A673 (cell line): ENCODE data around the gene PHF14. TPM values are rescaled to one million over a fixed set of nuclear protein-coding genes. Genes with fewer than 3 reads are reported as not detected.

Experiments used
- BruUV-seq: library from RNA; stranded (reverse); fragments of 400-500 nt; replicated peaks from 2 replicates; lab custom pipeline; 2021; lab: Mats Ljungman, UMichigan
- CTCF ChIA-PET: fragments of 300-600 bp; sonication (Branson Sonifier 250); formaldehyde crosslinking; loops from one replicate; lab custom pipeline; 2022; ENCODE audit warnings: antibody characterized with exemption; lab: Charles Lee
- POLR2A ChIA-PET: fragments of 300-600 bp; sonication (Branson Sonifier 250); formaldehyde crosslinking; loops from one replicate; lab custom pipeline; 2022; ENCODE audit warnings: antibody characterized with exemption; ENCODE audit not compliant: low non-redundant PET; lab: Charles Lee
- DNase-seq: peaks from one replicate; pipeline ENCODE4 v3.0.0-alpha.2; 2015; ENCODE audit warnings: low spot score
- H3K27ac ChIP-seq: fragments of 200-600 bp; sonication (generic); 2 replicates; pipeline ENCODE4 v1.5.1; 2016; ENCODE audit warnings: mixed run types, low read depth, mild to moderate bottlenecking, mixed read lengths, antibody characterized with exemption, low read length; ENCODE audit not compliant: poor library complexity, severe bottlenecking
- H3K27me3 ChIP-seq: fragments of 200-600 bp; sonication (generic); replicated peaks from 2 replicates; pipeline ENCODE4 v1.6.1; 2017; ENCODE audit warnings: mixed run types, low read depth, mild to moderate bottlenecking, mixed read lengths, antibody characterized with exemption, low read length; ENCODE audit not compliant: insufficient read depth, poor library complexity
- H3K36me3 ChIP-seq: fragments of 200-600 bp; sonication (generic); 2 replicates; pipeline ENCODE4 v1.6.1; 2016; ENCODE audit warnings: mixed run types, mild to moderate bottlenecking, mixed read lengths, antibody characterized with exemption, low read length; ENCODE audit not compliant: insufficient read depth, poor library complexity, severe bottlenecking
- H3K4me1 ChIP-seq: fragments of 200-600 bp; sonication (generic); 2 replicates; pipeline ENCODE4 v1.6.1; 2017; ENCODE audit warnings: mixed run types, mild to moderate bottlenecking, mixed read lengths, antibody characterized with exemption, low read length; ENCODE audit not compliant: insufficient read depth, poor library complexity, severe bottlenecking
- H3K4me3 ChIP-seq: fragments of 200-600 bp; sonication (generic); 2 replicates; pipeline ENCODE4 v1.5.1; 2016; ENCODE audit warnings: low read depth, mixed run types, mild to moderate bottlenecking, mixed read lengths, low read length; ENCODE audit not compliant: poor library complexity, severe bottlenecking
- H3K9me3 ChIP-seq: fragments of 200-600 bp; sonication (generic); 2 replicates; pipeline ENCODE4 v1.6.1; 2016; ENCODE audit warnings: mixed run types, low read depth, mild to moderate bottlenecking, mixed read lengths, antibody characterized with exemption, low read length; ENCODE audit not compliant: poor library complexity, severe bottlenecking
- CTCF ChIP-seq: fragments of 300-800, 200-600 bp; sonication (generic); conservative IDR thresholded peaks from 2 replicates; pipeline ENCODE4 v1.5.1; 2017; ENCODE audit warnings: low read depth, mild to moderate bottlenecking, antibody characterized with exemption, low read length, moderate library complexity, mixed read lengths
- EZH2 ChIP-seq: fragments of 200-600 bp; sonication (generic); IDR thresholded peaks from 2 replicates; pipeline ENCODE4 v1.6.1; 2017; ENCODE audit warnings: borderline replicate concordance, low read depth, mild to moderate bottlenecking, mixed read lengths, antibody characterized with exemption, low read length; ENCODE audit not compliant: poor library complexity, severe bottlenecking
- intact Hi-C: fragments of 100-400 bp; cut with micrococcal nuclease; formaldehyde crosslinking; loops from one replicate; pipeline ENCODE4 v1.10.0; 2022; ENCODE audit not compliant: unreplicated experiment
- total RNA-seq: library from RNA; stranded (reverse); gene quantifications from 2 replicates; pipeline ENCODE4 v1.2.3, GENCODE V29; 2021

The PHF14 gene
- total RNA-seq, 1 experiment from 2014 or later, result 79.5 TPM

- BruUV-seq, result no TSS peak
- H3K36me3 ChIP-seq, result no peaks in the 10 kb centered on the region
- ChIA-PET CTCF (no interaction called here), POLR2A (no interaction called here)
- H3K9me3 ChIP-seq, result no peaks in the 10 kb centered on the region
- DNase-seq, result no peak
- H3K27me3 ChIP-seq, result no peaks in the 10 kb centered on the region
- no peaks in the 10 kb centered on the region for H3K4me1 ChIP-seq
- H3K4me3 ChIP-seq, result no peak overlapping the region
- H3K27ac ChIP-seq, result no peak overlapping the region
- intact Hi-C loops, result no loop called here
- TF ChIP-seq CTCF (no peak), EZH2 (no peak)
Observed at GRCh38 chr7:11163220-11163619, 189.5 kb downstream of the PHF14 start.

- BruUV-seq, result no TSS peak
Observed at GRCh38 chr7:11166051-11166450, 192.4 kb downstream of the PHF14 start.

GRCh38 chr7:11168650-11169170 lies 195.0 kb downstream of the PHF14 start:
- intact Hi-C loops, result no loop called here
- H3K9me3 ChIP-seq, result no peaks in the 10 kb centered on the region
- no TSS peak for BruUV-seq

More at GRCh38 chr7:11166051-11166450, 192.4 kb downstream of the PHF14 start:
- POLR2A ChIA-PET, result no interaction called here
- intact Hi-C loops, result no loop called here
- peaks cover 15% of the 10 kb centered on the region for H3K4me1 ChIP-seq
- no peak overlapping the region for H3K4me3 ChIP-seq
- no peaks in the 10 kb centered on the region for H3K9me3 ChIP-seq
- no peak for DNase-seq
- CTCF ChIA-PET, result no interaction called here
- no peaks in the 10 kb centered on the region for H3K36me3 ChIP-seq
- H3K27ac ChIP-seq, result no peak overlapping the region
- TF ChIP-seq EZH2, result no peak
- no peak for TF ChIP-seq CTCF
- no peaks in the 10 kb centered on the region for H3K27me3 ChIP-seq

More at GRCh38 chr7:11168650-11169170, 195.0 kb downstream of the PHF14 start:
- Histone ChIP-seq H3K36me3 (no peaks in the 10 kb centered on the region), H3K4me1 (peaks cover 24% of the 10 kb centered on the region), H3K27ac (no peak overlapping the region), H3K4me3 (no peak overlapping the region), H3K27me3 (no peaks in the 10 kb centered on the region)
- CTCF ChIA-PET, result no interaction called here
- POLR2A ChIA-PET, result no interaction called here
- no peak for DNase-seq
- TF ChIP-seq CTCF (no peak), EZH2 (no peak)
